HEK293 (cell line): ENCODE measurements around the gene ABHD15.
A peak's percentile ranks its signal among the peaks of the same experiment; 100 is the strongest.

ENCODE experiments used
- CTCF ChIA-PET: fragments of 350-600 bp; formaldehyde crosslinking; extraction: SDS; loops from one replicate; lab custom pipeline; 2021; ENCODE audit warnings: antibody characterized with exemption; lab: Yijun Ruan, JAX
- POLR2A ChIA-PET: fragments of 300-600 bp; formaldehyde crosslinking; extraction: SDS; loops from one replicate; lab custom pipeline; 2020; ENCODE audit warnings: antibody characterized with exemption, inconsistent platforms; lab: Yijun Ruan, JAX
- H3K27ac ChIP-seq: fragments of 200-500 bp; sonication (Bioruptor generic); 2 replicates; pipeline ENCODE4 v1.5.1; 2014; ENCODE audit warnings: low read depth, low read length, control low read depth, inconsistent platforms; ENCODE audit errors: extremely low read depth
- H3K36me3 ChIP-seq, 2 experiments: fragments of 200-500 bp in 1 of 2; sonication (Bioruptor generic) in 1 of 2; 1 replicate in 1 of 2; 2 replicates in 1 of 2; pipeline ENCODE4 v1.5.1; 2014 to 2017; ENCODE audit warnings: inconsistent platforms in 2 of 2, low read length in 2 of 2; ENCODE audit not compliant: control insufficient read depth in 2 of 2, insufficient read depth in 1 of 2
- H3K4me1 ChIP-seq: fragments of 200-500 bp; sonication (Bioruptor generic); 2 replicates; pipeline ENCODE4 v1.5.1; 2014; ENCODE audit warnings: mild to moderate bottlenecking, low read length, inconsistent platforms; ENCODE audit not compliant: control insufficient read depth, insufficient read depth
- H3K4me3 ChIP-seq: 2 replicates; pipeline ENCODE4 v1.5.1; 2011; ENCODE audit warnings: low read depth, mild to moderate bottlenecking, control low read depth, low read length, moderate library complexity
- H3K9me3 ChIP-seq: fragments of 200-500 bp; sonication (Bioruptor generic); 2 replicates; pipeline ENCODE4 v1.5.1; 2014; ENCODE audit warnings: low read depth, low read length, inconsistent platforms; ENCODE audit not compliant: control insufficient read depth, insufficient read depth
- HIC1 ChIP-seq: fragments of 450-650 bp; formaldehyde crosslinking; IDR thresholded peaks from 2 replicates; pipeline ENCODE4 v1.5.1; 2016; ENCODE audit warnings: missing biosample characterization, missing genetic modification characterization
- INSM2 ChIP-seq: fragments of 450-650 bp; formaldehyde crosslinking; IDR thresholded peaks from 2 replicates; pipeline ENCODE4 v1.5.1; 2016; ENCODE audit warnings: missing biosample characterization, missing genetic modification characterization
- KLF9 ChIP-seq: fragments of 450-650 bp; formaldehyde crosslinking; IDR thresholded peaks from 2 replicates; pipeline ENCODE4 v1.5.1; 2016; ENCODE audit warnings: missing biosample characterization, missing genetic modification characterization, low read depth
- RBAK ChIP-seq: fragments of 450-650 bp; formaldehyde crosslinking; IDR thresholded peaks from 2 replicates; pipeline ENCODE4 v1.5.1; 2016; ENCODE audit warnings: missing biosample characterization, missing genetic modification characterization
- REST ChIP-seq: fragments of 450-650 bp; formaldehyde crosslinking; IDR thresholded peaks from 2 replicates; pipeline ENCODE4 v1.5.1; 2016; ENCODE audit warnings: missing biosample characterization, missing genetic modification characterization
- SP2 ChIP-seq: fragments of 450-650 bp; formaldehyde crosslinking; IDR thresholded peaks from 2 replicates; pipeline ENCODE4 v1.5.1; 2016; ENCODE audit warnings: missing biosample characterization, missing genetic modification characterization
- WT1 ChIP-seq: fragments of 450-650 bp; formaldehyde crosslinking; IDR thresholded peaks from 2 replicates; pipeline ENCODE4 v1.5.1; 2016; ENCODE audit warnings: missing biosample characterization, missing genetic modification characterization
- YY1 ChIP-seq: fragments of 450-650 bp; formaldehyde crosslinking; IDR thresholded peaks from 2 replicates; pipeline ENCODE4 v1.5.1; 2018; ENCODE audit warnings: missing biosample characterization, missing genetic modification characterization
- ZNF132 ChIP-seq: fragments of 450-650 bp; formaldehyde crosslinking; IDR thresholded peaks from 2 replicates; pipeline ENCODE4 v1.5.1; 2017; ENCODE audit warnings: missing biosample characterization, missing genetic modification characterization, borderline replicate concordance
- ZNF157 ChIP-seq: fragments of 450-650 bp; formaldehyde crosslinking; IDR thresholded peaks from 2 replicates; pipeline ENCODE4 v1.5.1; 2016; ENCODE audit warnings: missing biosample characterization, missing genetic modification characterization
- ZNF18 ChIP-seq: fragments of 450-650 bp; formaldehyde crosslinking; IDR thresholded peaks from 2 replicates; pipeline ENCODE4 v1.5.1; 2016; ENCODE audit warnings: missing biosample characterization, missing genetic modification characterization
- ZNF37A ChIP-seq: fragments of 450-650 bp; IDR thresholded peaks from 2 replicates; pipeline ENCODE4 v1.5.1; 2018; ENCODE audit warnings: missing biosample characterization, missing genetic modification characterization
- ZNF433 ChIP-seq: fragments of 450-650 bp; formaldehyde crosslinking; IDR thresholded peaks from 2 replicates; pipeline ENCODE4 v1.5.1; 2016; ENCODE audit warnings: missing biosample characterization, missing genetic modification characterization, low read depth
- ZNF596 ChIP-seq: fragments of 450-650 bp; IDR thresholded peaks from 2 replicates; pipeline ENCODE4 v1.5.0; 2018; ENCODE audit warnings: missing biosample characterization, mild to moderate bottlenecking, missing genetic modification characterization, moderate library complexity
- ZNF626 ChIP-seq: fragments of 450-650 bp; sonication (Bioruptor Pico); formaldehyde crosslinking; IDR thresholded peaks from 2 replicates; pipeline ENCODE4 v1.5.1; 2018; ENCODE audit warnings: missing biosample characterization, missing genetic modification characterization, inconsistent platforms
- ZNF645 ChIP-seq: fragments of 450-650 bp; formaldehyde crosslinking; IDR thresholded peaks from 2 replicates; pipeline ENCODE4; 2016; ENCODE audit warnings: missing biosample characterization, missing genetic modification characterization
- ZNF701 ChIP-seq: fragments of 450-650 bp; formaldehyde crosslinking; IDR thresholded peaks from 2 replicates; pipeline ENCODE4 v1.5.1; 2016; ENCODE audit warnings: missing biosample characterization, missing genetic modification characterization
- ZNF704 ChIP-seq: fragments of 450-650 bp; formaldehyde crosslinking; IDR thresholded peaks from 2 replicates; pipeline ENCODE4 v1.5.1; 2016; ENCODE audit warnings: missing biosample characterization, missing genetic modification characterization
- ZSCAN23 ChIP-seq: fragments of 450-650 bp; formaldehyde crosslinking; IDR thresholded peaks from 2 replicates; pipeline ENCODE4 v1.5.1; 2016; ENCODE audit warnings: missing biosample characterization, missing genetic modification characterization
- ZXDB ChIP-seq: fragments of 450-650 bp; formaldehyde crosslinking; IDR thresholded peaks from 2 replicates; pipeline ENCODE4 v1.5.1; 2016; ENCODE audit warnings: missing biosample characterization, missing genetic modification characterization

Gene ABHD15

GRCh38 chr17:29591737-29592608, 25.1 kb upstream of the ABHD15 start:
- ChIA-PET POLR2A (interaction anchor here (1.0 to 2.6 kb wide), 18 partner anchors 11 to 872 kb away, joined by 3 to 28 read pairs (median 6); partner anchors contain the start of genes ABHD15, CORO6, MYO18A and NUFIP2), CTCF (interaction anchor here (0.5 to 5.1 kb wide), 52 partner anchors 8 to 1527 kb away, joined by 3 to 74 read pairs (median 4); partner anchors contain the start of genes ABHD15 and TP53I13)
- H3K27ac ChIP-seq: peak overlapping the region; percentile 82
- peaks cover 38% of the 10 kb centered on the region for H3K4me1 ChIP-seq
- peak overlapping the region; percentile 36 for H3K4me3 ChIP-seq
- H3K36me3 ChIP-seq: peaks cover 0 to 3% of the 10 kb centered on the region in 2 experiments; a peak in 1 of 3 replicates
- H3K9me3 ChIP-seq: no peaks in the 10 kb centered on the region
- TF ChIP-seq SP2 (peak; percentile 88), ZNF18 (peak; percentile 45; the same call in 1 of the 2 replicates), WT1 (tag by site-specific recombination) (peak; percentile 95), INSM2 (tag by site-specific recombination) (peak; percentile 65; the same call in 1 of the 2 replicates), ZNF626 (tag by site-specific recombination) (no peak), ZNF132 (tag by site-specific recombination) (no peak), ZNF701 (tag by site-specific recombination) (no peak), ZNF704 (no peak), ZSCAN23 (tag by site-specific recombination) (no peak), ZNF37A (tag by site-specific recombination) (no peak), HIC1 (tag by site-specific recombination) (peak; percentile 94), ZNF645 (no peak), ZXDB (no peak; the same call in 1 of the 2 replicates), ZNF157 (0 out of 2 replicates have a peak, but pooled peaks have one; percentile 6), YY1 (tag by site-specific recombination) (no peak), KLF9 (tag by site-specific recombination) (peak; percentile 65; the same call in 1 of the 2 replicates), ZNF596 (tag by site-specific recombination) (no peak), RBAK (no peak), REST (tag by site-specific recombination) (no peak), ZNF433 (tag by site-specific recombination) (no peak)
